GM21515 (cell line): ENCODE measurements around the gene GPER1.
A peak's percentile ranks its signal among the peaks of the same experiment; 100 is the strongest.
"Not testable (repeated sequence)": the region's sequence is repeated elsewhere in the genome, so short reads cannot be mapped to it uniquely, and the experiment has no call there.

ENCODE experiments used
- ATAC-seq: cut with Tn5 transposase; IDR thresholded peaks from one replicate; pipeline ENCODE4 v1.9.1; 2021; ENCODE audit not compliant: unreplicated experiment

The GPER1 gene

GRCh38 chr7:1087952-1088920, at the start of gene GPER1:
Gene GPER1 (plus strand): TSS chr7:1088113. CDS start chr7:1091729, 3,616 bp downstream.
- ATAC-seq = no peak

- ATAC-seq = not testable (repeated sequence)
Measured at GRCh38 chr7:1040233-1040632, 47.7 kb upstream of the GPER1 start.

DNA sequence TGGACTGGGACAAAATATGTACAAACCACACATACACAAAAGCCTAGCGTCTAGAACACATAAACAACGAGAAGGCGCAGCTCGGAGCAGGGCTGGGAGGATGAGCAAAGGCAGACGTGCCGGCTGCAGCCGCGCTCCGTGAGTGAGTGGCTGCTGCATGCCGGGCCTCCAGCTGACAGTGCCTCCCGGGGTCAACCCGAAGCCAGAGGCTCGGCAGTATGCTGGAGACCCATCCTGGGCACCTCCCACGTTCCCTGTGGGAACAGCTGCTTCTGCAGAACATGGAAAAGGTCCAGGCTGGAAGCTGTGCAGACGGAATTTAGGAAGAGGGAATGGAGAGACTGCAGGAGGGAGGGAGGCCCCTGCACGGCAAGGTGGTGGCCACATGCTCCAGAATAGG, 47.1 kb upstream of the GPER1 start:
- ATAC-seq = no peak

GRCh38 chr7:1041551-1042491, 46.1 kb upstream of the GPER1 start:
- no peak for ATAC-seq

DNA sequence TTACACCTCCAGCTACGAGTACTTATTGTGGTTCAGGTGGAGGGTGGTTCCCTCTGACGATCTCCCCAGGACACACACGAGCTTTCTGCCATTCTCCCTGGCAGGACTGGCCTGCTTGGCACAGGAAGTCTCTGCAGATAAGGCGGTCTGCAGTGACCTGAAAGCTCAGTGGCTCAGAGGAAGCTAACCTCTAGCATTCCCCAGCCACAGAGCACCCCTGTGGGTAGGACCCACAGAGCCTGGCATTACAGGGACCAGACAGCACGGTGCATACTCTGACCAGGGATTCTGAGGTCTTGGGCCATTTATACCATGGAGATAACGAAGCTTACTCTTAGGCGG, 45.5 kb upstream of the GPER1 start:
- ATAC-seq = no peak

- ATAC-seq = no peak
Measured at GRCh38 chr7:1043552-1044188, 44.2 kb upstream of the GPER1 start.

DNA sequence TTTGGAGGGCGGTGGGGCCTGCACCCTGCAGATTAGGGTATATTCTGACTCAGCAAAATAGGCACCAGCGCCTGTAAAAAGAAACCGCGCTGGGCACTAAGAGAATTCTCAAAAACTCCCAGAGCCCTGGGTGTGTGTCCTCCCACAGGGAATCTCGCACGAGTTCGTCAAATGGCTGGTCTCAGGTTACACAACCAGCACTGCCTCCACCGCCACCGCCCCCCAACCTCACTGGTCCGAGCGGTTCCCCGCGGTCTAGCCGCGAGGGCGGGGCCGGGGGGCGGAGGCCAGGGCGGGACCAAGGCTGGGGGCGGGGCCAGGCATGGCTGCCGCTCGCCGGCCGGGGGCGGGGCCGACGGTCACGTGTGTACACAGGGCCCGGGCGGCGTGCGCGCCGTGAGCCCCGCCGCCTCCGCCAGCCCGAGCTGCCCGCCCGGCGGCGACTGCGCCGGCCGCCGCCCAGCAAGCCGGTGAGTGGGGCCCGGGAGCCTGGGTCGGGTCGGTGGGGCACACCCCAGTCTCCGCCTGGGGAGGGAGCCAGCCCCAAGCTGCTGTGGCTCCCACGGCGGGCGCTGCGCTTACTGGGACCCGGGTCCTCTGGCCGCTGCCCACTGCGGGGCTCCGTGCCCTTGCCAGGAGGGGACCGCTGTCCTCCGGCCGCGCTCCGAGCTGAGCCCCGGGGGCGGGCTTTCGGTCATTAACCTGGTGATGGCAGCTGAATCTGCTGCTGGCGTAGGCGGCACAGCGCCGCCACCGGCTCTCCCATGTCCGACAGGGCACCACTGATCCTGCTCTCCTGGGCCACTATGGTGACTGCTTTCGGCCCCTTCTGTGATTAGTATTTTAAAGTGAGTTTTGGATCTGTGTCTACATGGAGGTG, 43.5 kb upstream of the GPER1 start, which contains the start of gene GPR146:
Gene GPR146 (plus strand): TSS at position 358 of the 880 bp plus-strand sequence. CDS start 12,970 bp downstream, outside the sequence.
- ATAC-seq = peak; percentile 87

- no peak for ATAC-seq
Measured at GRCh38 chr7:1045069-1046063, 42.5 kb upstream of the GPER1 start.

- no peak for ATAC-seq
Measured at GRCh38 chr7:1046722-1047679, 40.9 kb upstream of the GPER1 start.

DNA sequence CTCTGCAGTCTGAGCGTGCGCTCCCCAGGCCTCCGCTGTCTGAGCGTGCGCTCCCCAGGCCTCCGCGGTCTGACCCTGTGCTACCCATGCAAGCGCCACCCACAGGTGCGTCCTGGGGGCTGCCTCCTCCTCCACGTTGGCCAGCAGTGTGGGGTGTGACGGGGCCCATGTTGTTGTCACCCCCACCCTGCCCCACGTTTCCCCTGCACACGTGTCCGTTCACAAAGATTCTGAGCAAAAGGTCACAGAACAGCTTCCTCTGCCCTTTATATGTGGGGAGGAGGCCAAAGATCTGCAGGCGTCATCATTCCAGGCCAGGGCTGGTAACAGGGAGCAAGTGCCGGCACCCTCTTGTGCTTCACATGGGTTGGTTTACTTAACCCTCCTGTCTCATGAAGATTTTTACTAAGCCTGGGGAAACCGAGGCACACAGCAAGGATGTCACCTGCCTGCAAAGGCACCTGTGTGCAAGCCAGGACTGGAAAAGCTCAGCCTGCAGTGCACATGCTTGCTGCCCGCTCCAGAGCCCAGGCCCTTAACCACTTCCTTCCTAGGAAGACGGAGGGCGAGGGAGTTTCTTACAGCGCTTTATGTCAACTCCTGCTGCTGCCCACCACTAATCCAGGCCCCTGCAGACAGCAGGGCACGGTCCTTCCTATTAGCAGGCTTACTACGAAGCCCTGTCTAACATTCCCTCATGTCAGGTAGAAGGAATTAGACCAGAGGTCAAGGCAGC, 38.7 kb upstream of the GPER1 start:
- ATAC-seq = no peak

DNA sequence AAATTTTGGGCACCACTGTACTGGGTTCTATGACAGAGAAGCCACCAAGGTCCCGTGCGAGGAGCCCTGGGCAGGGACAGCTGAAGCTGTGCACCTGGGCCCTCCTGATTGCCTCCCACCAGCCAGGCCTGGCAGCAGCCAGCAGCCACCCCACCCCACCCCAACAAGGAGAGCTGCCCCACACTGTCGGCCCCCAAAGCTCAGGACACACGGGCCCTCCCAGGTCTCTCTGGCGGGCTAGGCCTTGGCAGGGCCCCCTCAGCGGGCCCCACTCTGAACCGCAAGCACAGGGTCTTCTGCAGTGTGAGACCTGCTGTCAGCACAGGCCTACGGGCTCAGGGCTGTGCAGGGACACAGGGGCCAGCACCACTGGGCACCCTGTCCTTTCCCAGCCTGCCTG, 38.1 kb upstream of the GPER1 start:
- ATAC-seq = no peak

- ATAC-seq = no peak
Measured at GRCh38 chr7:1050254-1050906, 37.5 kb upstream of the GPER1 start.

GRCh38 chr7:1050956-1051690, 36.8 kb upstream of the GPER1 start:
- ATAC-seq = no peak

GRCh38 chr7:1052031-1052818, 35.7 kb upstream of the GPER1 start:
- no peak for ATAC-seq

- no peak for ATAC-seq
Measured at GRCh38 chr7:1053002-1053411, 34.9 kb upstream of the GPER1 start.
